HG02981 (cell line): ENCODE data around the gene INPP4A.

Experiments used
- ATAC-seq: cut with Tn5 transposase; IDR thresholded peaks from one replicate; pipeline ENCODE4 v1.9.1; 2021; ENCODE audit warnings: mild to moderate bottlenecking, moderate library complexity; ENCODE audit not compliant: unreplicated experiment

INPP4A gene

GRCh38 chr2:98537390-98538126 lies 92.9 kb downstream of the INPP4A start:
- ATAC-seq, result no peak

- ATAC-seq, result no peak
Measured at GRCh38 chr2:98538280-98539041, 93.8 kb downstream of the INPP4A start.

- no peak for ATAC-seq
Measured at GRCh38 chr2:98539056-98539735, 94.5 kb downstream of the INPP4A start.

- ATAC-seq, result no peak
Measured at GRCh38 chr2:98540536-98540935, 95.9 kb downstream of the INPP4A start.

GRCh38 chr2:98541489-98541888 lies 96.8 kb downstream of the INPP4A start:
- no peak for ATAC-seq

GRCh38 chr2:98541906-98542305 lies 97.2 kb downstream of the INPP4A start:
- ATAC-seq, result no peak

- ATAC-seq, result no peak
Measured at GRCh38 chr2:98543214-98543613, 98.6 kb downstream of the INPP4A start.

- no peak for ATAC-seq
Measured at GRCh38 chr2:98543842-98544241, 99.2 kb downstream of the INPP4A start.

- ATAC-seq, result no peak
Measured at GRCh38 chr2:98545591-98545990, 100.9 kb downstream of the INPP4A start.

GRCh38 chr2:98546186-98546585 lies 101.5 kb downstream of the INPP4A start:
- ATAC-seq, result no peak

GRCh38 chr2:98547092-98547790 lies 102.6 kb downstream of the INPP4A start:
- no peak for ATAC-seq

GRCh38 chr2:98548920-98549818 lies 104.5 kb downstream of the INPP4A start:
- ATAC-seq, result peak; percentile 53

GRCh38 chr2:98550165-98550564 lies 105.5 kb downstream of the INPP4A start:
- no peak for ATAC-seq

GRCh38 chr2:98551316-98551715 lies 106.7 kb downstream of the INPP4A start:
- ATAC-seq, result no peak

GRCh38 chr2:98552499-98553179 lies 108.0 kb downstream of the INPP4A start:
- no peak for ATAC-seq

GRCh38 chr2:98554116-98554861 lies 109.6 kb downstream of the INPP4A start:
- no peak for ATAC-seq

GRCh38 chr2:98555696-98556095 lies 111.0 kb downstream of the INPP4A start:
- ATAC-seq, result no peak

GRCh38 chr2:98556344-98557033 lies 111.8 kb downstream of the INPP4A start:
- peak; percentile 63 for ATAC-seq
